Measurements from ENCODE around the gene IRX4. TPM values are rescaled to one million over a fixed set of nuclear protein-coding genes. Genes with fewer than 3 reads are reported as not detected.
"Not testable (repeated sequence)": the region's sequence is repeated elsewhere in the genome, so short reads cannot be mapped to it uniquely, and the experiment has no call there.

Gene IRX4
- total RNA-seq, 2 experiments from 2014 or later, result not detected

DNA sequence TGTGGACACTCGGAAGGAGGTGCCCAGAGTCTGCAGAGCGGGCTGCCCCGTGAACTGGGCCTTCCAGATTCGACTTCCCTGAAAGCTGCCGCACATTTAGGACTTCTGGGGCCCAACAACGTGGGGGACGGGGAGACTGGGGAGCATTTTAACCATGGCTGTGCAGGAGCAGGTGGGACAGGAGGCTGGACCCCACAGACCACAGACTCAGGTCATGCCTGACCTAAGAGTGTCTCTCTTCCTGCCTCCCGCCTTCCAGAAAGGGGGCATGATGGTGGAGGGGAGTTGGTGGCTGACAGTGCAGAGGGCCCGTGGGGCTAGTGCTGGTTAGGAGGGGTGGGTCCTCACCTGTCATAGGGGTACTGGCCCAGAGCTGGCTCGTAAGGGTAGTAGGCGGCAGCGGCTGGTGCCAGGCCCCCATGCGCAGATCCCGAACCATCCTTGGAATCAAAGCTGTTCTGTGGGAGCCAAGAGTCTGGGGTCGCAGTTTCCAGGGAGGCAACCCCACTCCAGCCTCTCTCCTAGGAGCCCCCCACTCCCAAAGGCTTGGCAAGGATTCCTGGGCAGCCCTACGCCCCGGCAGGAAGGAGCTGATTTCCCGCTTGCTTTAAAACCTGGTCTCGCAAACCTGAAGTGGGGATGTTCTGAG lies 2.2 kb downstream of the IRX4 start:
- POLR2A ChIA-PET, result no interaction called here

DNA sequence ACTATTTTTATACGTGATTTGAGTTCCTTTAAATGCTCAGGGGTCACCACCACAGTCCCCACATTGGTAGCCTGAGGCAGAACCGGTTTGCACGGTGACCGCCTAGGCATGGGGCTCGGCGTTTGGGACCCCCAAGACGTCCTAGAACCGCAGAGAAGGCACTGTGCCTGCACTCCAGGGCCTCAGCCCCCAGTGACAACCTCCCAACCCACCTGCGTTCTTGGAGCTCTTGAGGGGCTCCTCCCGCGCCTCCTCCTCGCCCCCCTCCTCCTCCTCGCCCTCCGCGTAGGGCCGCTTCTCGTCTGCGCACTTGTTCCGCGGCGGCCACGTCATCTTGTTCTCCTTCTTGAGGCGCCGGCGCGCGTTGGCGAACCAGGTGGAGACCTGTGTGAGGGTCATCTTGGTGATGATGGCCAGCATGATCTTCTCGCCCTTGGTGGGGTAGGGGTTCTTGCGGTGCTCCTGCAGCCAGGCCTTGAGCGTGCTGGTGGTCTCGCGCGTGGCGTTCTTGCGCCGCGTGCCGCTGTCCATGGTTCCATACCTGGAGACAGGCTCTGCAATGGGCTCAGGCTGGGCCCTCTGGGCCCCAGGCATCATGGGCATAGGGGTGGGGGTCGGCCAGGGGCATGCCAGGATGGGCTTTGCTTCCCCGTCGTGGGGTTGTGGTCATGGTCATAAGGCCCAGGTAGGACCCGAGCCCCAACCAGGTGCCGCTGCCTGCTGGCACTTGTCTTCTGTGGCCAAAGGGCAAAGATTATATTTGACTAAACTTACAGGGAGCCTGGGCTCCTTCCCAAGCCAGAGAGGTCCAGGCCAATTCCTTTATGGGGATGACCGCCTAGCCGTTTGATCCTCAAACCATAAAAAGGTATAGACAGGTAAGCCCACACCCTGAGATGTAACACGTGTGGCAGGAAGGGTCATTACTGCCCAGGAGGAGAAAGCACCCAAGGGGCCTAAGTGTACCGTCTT lies 3.1 kb downstream of the IRX4 start:
- ChIA-PET CTCF (no interaction called here), POLR2A (no interaction called here)

More for the DNA sequence above, 2.2 kb downstream of the IRX4 start:
- CTCF ChIA-PET, result no interaction called here

DNA sequence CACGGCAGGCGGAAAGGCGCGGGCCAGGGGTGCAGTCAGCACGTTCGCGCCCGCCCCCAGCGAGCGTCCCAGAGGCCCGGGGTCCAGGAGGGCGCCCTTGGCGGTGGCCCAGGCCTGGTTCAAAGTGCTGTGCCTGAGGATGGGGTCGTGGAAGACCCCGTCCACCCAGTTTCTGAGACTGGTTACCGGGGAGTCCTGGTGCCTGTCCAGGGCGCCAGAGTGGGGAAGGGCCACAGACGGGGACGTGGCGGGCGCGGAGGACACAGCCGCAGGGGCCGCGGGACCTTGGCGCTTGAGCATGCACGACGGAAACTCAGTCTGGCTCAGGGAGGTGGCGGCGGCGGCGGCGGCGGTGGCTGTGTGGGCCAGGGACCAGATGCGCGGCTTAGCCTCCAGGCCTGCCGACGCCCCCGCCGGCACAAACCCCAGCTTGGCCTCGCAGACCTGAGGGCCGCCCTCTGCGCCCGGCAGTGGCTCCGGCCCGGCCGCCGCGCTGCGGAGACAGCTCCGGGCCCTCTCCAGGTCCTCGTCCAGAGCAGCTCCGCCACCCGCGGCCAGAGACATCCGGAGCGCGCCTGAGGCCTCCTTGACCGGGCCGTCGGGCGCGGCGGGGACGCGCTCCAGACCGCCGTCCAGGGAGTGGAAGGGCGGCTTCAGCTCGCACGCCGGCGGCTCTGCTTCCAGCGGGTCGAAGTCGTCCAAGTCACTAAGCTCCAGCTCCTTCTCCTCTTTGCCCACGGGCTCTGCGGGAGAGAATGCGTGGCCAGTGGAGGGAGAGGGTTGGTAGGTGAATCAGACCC lies 4.5 kb downstream of the IRX4 start:
- ChIA-PET CTCF (no interaction called here), POLR2A (no interaction called here)

DNA sequence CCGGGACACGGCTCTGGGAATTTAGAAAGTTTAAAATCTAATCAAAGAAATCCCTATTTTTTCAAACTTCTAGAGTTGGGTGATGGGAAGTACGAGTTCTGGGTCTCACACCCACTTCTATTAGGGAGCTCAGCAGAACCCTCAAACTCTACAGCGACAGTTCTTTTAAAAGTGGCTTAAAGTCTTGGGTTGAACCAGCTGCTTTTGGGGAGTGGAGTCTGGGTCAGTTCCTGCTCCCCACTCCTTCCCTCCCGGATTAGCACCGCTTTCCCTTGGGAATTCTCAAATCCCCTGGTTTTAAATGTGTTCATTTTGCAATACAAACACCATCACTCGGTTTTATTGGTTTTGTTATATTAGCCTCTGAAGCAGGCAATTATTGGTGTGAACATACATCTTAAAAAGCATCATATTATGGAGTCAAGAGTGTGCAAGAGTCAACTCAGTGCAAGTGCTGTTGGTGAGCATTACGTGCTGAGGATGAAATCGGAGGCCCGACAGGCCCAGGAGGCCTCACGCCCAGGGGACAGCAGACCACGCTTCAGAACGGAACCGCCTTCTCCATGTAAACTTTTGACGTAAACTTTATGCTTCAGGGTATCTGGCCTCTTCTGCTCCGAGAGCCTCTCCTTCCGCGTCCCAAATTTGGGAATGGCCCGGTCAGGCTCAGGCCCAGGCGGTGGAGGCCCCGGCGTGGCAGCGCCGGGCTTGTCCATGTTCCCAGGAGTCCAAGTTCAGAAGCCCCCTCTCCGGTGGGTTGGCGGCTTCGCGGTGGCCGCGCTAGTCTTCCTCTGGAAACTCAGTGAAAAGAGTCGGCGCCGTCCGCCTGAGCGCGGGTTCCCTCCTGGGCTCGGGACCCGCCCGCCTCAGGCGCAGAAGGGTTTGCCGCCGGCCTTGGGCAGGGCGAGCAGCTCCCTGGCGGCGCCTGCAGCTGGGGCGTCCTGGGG lies 5.3 kb downstream of the IRX4 start:
- ChIA-PET POLR2A (no interaction called here), CTCF (no interaction called here)

DNA sequence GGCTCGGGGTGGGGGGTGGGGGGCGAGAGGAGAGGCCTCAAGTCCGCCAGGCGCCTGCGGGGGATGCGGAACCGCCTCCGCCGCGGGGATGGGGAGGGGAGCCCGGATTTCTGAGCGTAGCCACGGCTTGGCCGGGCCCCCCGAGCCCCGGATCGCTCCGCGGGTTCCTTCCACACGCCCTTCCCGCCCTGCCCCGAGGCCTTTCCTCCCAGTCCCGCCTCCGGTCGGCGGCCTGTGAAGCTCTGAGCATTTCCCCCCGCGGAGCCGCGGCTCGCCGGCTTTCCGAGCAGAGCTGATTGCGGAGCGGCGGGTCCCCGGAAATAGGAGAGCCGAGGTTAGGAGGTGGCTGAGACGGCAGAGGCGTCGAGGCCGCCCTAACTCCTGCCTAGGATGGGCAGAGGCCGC lies 6.1 kb downstream of the IRX4 start:
- ChIA-PET POLR2A (no interaction called here), CTCF (no interaction called here)

DNA sequence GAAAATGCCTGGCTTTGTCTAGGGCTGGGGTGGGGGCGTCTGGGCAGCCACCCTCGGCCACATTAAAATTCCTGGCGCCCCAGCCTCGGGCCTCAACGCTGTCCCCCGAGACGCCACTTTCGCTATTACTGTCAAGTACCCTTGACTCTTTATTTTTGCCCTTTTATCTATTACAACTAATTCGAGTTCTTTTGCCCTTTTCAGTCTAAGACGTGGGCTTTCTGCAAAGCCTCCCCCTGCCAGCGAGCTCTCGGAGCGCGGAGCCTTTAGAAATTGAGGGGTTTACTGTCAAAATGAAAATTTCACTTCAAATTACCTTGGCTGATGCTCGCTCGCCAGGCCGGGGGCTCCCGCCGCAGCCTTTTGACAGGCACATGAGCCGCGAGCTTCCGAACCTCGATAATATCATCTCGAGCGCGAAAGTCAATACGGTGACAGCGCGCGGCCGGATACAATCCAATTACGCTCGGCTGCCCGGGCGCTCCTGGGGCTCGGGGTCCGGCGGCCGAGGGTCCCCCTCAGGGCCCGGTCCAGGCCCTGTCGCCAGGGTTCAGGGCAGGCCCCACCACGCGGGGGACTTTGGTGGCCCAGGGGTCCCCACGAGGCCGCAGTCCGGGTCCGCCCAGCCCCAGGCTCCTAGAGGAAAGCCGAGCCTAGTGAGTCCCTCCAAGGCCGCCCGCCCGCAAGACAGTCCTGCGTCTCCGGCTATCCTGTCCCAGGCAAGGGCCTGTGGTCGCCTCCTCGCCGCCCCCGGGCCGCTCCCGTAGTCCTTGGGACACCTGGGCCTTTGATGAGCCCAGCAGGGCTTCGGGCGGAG lies 6.7 kb downstream of the IRX4 start:
- CTCF ChIA-PET, result no interaction called here
- POLR2A ChIA-PET, result no interaction called here

DNA sequence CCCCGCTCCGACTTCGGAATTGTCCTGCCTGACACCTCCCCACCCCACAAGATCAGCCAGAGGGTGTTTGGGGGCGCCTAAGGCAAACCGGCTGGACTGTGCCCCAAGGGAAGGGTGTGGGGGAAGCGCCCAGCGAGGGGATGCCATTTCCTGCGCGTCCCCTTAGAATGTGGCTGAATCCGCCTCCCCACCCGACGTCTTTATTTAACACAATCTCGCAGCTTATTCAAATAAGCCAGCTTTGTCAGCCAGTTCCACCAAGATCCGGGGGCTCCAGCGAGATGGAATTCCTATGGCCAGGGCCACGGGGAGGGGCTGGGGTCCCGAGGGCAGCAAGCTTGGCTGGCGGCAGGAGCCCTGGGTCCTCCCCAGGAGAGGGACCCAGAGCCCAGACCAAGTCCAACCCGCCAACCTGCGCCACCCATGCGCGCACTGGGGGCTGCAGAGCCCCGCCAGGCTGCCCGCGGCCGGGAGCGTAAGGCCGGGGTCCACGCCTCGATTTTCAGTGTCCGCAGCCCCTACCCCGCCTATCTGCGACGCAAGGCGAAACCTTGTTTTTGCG lies 7.4 kb downstream of the IRX4 start:
- CTCF ChIA-PET, result no interaction called here
- POLR2A ChIA-PET, result no interaction called here

DNA sequence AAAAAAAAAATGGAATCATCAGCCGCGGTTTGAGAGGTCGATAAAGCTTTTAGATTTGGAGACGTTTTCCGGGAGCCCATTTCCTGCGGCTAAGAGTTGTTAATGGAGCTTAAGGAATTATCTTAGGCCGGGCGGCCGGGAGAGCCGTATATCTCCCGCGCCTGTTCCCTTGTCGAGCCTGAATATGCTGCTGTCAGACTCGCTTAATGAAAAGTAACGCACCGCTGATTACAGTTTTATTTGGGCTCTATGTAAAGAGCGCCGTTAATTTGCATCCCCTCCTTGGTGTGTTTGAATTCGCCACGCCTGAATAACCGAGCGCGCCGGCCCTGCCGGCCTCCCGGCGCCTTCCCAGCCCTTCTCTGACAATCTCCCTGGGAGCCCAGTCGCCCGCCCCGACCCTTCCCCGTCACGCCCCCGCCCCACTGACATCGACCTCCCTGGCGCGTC lies 7.9 kb downstream of the IRX4 start:
- POLR2A ChIA-PET, result no interaction called here
- CTCF ChIA-PET, result no interaction called here

DNA sequence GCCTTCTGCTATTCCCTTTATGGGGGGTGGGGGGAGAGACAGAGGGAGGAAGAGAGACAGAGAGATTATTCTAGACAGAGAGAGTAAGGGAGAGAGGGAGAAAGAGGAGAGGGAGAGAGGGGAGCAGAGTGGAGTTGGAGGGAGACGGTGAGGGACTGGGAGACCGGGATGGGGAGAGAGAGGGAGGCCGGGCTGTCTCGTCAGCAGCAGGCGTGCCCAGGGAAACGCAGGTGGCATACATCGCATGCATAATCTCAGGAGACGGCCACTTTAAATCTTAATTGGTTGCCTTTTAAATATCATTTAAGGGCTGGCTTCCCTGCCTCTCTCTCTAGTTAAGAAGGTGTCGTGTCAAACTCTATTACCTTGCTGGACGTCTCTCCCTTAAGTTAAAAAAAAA lies 8.4 kb downstream of the IRX4 start:
- ChIA-PET CTCF (no interaction called here), POLR2A (no interaction called here)

DNA sequence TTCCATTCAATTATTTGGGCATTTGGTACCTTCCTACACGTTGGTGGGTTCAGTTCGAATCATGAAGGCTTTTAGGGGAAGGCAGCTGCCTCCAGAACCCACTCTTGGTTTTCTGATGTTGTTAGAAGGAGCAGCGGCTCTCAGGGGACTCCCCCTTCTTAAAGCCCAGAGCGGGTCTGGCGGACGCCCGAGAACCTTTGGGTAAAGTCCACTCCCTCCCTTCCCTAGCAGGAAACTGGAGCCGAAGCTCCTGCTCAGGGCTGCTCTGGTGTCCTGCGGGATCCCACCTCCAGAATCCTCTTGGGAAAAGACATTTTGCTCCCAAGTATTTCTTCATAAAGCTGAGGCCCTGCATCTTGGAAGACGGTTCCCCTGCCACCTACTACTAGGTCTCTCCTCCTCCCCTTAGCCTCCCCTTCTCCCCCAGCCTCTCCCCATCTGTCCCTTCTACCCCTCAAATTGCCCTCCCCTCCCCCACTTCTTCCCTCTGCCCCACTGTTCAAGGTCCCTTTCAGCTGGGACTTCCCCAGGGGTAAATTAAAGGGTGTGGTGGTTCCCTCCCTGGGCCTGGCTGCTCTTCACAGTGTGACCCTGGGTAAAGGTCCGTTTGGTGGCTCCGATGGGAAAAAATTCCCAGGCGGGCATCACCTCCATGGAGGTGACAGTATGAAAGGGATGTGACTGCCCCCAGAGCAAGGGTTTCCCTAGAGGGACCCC lies 9.3 kb downstream of the IRX4 start:
- CTCF ChIA-PET, result no interaction called here
- POLR2A ChIA-PET, result no interaction called here

DNA sequence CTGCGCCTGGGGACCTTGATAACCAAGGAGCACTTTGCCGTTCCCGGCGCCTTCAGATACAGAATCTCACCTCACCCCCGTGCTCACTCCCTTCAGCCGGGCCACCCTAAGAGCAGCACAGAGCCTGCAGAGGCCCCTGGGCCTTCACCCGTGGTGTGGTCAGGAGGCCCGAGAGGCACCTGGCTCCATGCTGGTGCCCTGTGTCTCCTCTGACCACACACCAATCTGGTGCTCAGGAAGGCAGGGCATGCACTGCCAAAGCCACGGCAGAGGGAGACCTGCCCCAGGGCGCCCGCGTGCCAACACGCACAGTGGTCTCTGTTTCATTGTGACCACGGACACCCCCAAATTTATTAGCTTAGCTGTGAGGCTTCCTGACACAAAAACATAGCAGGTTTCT lies 11.3 kb downstream of the IRX4 start:
- CTCF ChIA-PET, result no interaction called here
- POLR2A ChIA-PET, result no interaction called here

DNA sequence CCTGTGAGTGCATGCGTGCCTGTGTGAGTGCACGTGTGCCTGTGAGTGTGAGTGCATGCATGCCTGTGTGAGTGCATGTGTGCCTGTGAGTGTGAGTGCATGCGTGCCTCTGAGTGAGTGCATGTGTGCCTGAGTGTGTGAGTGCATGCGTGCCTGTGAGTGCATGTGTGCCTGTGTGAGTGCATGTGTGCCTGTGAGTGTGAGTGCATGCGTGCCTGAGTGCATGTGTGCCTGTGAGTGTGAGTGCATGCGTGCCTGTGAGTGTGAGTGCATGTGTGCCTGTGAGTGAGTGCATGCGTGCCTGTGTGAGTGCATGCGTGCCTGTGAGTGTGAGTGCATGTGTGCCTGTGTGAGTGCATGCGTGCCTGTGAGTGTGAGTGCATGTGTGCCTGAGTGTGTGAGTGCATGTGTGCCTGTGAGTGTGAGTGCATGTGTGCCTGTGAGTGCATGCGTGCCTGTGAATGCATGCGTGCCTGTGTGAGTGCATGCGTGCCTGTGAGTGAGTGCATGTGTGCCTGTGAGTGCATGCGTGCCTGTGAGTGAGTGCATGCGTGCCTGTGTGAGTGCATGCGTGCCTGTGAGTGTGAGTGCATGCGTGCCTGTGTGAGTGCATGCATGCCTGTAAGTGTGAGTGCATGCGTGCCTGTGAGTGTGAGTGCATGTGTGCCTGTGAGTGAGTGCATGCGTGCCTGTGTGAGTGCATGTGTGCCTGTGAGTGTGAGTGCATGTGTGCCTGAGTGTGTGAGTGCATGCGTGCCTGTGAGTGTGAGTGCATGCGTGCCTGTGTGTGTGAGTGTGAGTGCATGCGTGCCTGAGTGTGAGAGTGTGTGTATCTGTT lies 12.1 kb downstream of the IRX4 start:
- CTCF ChIA-PET, POLR2A ChIA-PET: not testable (repeated sequence)

DNA sequence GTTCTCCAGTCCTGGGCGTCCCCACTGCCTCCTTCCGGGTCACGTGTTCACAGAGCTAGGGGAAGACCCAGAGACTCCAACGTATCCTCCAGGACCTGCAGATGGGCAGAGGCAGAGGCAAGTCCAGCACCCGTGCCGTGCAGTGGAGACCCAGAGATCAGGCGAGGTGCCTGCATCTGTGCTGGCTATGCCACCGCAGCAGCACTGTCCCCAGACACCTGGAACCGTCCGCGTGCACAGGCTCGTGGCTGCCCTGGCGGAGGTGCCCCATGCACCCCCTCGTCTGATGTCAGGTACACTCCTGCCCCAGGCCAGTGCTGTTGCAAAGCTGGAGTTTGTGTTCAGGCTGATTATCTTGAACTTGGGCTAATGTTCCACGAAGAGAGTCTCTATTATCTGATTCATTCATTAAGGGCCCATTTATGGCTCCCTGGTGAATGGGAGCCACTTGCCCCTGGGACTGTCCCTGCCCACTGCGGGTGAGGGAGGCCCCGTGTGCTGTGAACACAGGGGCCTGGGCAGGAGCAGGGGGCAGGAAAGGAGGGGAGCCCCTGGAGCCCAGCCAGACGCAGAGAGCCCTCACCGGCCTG lies 13.7 kb downstream of the IRX4 start:
- ChIA-PET POLR2A (no interaction called here), CTCF (no interaction called here)

DNA sequence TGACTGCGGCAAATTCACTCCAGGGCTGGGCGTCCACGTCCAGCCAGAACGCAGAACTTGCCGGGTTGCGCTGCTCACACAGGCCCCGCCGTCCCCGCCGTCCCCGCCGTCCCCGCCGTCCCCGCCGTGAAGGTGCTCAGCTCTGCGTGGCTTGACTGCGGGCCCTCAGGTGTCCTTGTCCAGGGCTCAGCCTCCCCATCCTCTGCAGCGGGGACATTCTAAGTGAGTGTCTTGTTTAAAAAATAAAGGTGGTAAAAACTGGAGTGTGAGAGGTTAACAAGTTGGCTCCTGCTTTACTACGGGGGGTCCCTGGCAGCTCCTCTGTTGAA lies 14.9 kb downstream of the IRX4 start:
- CTCF ChIA-PET, result no interaction called here
- POLR2A ChIA-PET, result no interaction called here

DNA sequence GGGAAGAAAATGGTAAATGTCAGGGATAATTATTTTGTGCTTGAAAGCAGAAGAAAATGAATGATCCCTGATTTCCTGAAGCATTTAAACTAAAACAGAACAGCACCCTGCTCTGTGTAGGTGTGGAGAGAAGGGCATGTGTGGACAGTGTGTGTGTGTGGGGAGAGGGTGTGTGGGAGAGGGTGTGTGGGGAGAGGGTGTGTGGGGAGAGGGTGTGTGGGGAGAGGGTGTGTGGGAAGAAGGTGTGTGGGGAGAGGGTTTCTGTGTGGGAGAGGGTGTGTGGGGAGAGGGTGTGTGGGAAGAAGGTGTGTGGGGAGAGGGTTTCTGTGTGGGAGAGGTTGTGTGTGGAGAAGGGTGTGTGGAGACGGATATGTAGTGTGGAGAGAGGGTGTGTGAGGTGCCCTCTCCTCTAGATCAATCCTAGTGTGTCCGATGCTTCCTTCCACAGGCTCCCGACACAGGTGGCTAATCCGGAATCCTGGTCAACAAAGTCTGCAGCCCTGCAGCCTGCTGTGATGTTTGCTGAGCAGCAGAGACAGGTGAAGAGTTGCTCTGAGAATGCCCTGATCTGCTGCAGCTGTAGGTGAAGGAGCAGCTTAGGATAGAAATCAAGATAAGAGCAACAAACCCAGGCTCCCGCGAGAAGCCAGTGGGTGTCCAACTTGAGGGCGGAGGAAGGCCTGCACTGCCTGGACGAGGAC lies 15.5 kb downstream of the IRX4 start:
- CTCF ChIA-PET, result no interaction called here
- POLR2A ChIA-PET, result no interaction called here

DNA sequence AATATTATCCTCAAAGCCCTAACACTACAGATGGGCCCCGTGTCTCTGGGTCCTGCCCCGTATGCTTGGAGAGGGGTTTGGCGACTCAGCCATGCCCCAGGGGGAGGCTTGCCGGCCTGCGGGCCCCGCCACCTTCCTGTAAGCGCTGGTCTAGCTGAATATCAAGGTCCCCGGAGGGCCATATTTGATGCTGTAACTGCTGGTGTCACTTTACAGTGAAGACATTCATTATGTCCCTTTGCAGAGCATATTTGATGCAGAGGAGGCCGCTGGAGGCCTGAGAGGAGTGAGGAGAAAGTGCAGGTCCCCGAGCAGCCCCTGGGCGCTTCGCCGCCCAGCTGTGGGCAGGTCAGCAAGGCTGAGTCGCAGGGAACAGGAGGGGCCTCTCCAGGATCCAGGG lies 16.8 kb downstream of the IRX4 start:
- POLR2A ChIA-PET, result no interaction called here
- CTCF ChIA-PET, result no interaction called here

All from activated CD8-positive, alpha-beta memory T cell treated with anti-CD3 and anti-CD28 coated beads for 36 hours (primary cell).